ENCODE data around the gene PILRA.
"Not testable (repeated sequence)": the region's sequence is repeated elsewhere in the genome, so short reads cannot be mapped to it uniquely, and the experiment has no call there.

The PILRA gene

GRCh38 chr7:100432053-100432452 lies 58.8 kb downstream of the PILRA start:
- DNase-seq (ENCODE audit: insufficient read length, low spot score) (no peak), FAIRE-seq (no peak)

- FAIRE-seq (no peak), DNase-seq (ENCODE audit: insufficient read length, low spot score) (no peak)
Observed at GRCh38 chr7:100432621-100433275, 59.5 kb downstream of the PILRA start.

- FAIRE-seq: no peak
- no peak for DNase-seq (ENCODE audit: insufficient read length, low spot score)
Observed at GRCh38 chr7:100433276-100433591, 59.9 kb downstream of the PILRA start.

- FAIRE-seq (no peak), DNase-seq (ENCODE audit: insufficient read length, low spot score) (no peak)
Observed at GRCh38 chr7:100433592-100434296, 60.5 kb downstream of the PILRA start.

GRCh38 chr7:100434297-100435144 lies 61.2 kb downstream of the PILRA start:
- FAIRE-seq: no peak
- no peak for DNase-seq (ENCODE audit: insufficient read length, low spot score)

- DNase-seq (ENCODE audit: insufficient read length, low spot score): no peak
- no peak for FAIRE-seq
Observed at GRCh38 chr7:100435401-100436304, 62.4 kb downstream of the PILRA start.

DNA sequence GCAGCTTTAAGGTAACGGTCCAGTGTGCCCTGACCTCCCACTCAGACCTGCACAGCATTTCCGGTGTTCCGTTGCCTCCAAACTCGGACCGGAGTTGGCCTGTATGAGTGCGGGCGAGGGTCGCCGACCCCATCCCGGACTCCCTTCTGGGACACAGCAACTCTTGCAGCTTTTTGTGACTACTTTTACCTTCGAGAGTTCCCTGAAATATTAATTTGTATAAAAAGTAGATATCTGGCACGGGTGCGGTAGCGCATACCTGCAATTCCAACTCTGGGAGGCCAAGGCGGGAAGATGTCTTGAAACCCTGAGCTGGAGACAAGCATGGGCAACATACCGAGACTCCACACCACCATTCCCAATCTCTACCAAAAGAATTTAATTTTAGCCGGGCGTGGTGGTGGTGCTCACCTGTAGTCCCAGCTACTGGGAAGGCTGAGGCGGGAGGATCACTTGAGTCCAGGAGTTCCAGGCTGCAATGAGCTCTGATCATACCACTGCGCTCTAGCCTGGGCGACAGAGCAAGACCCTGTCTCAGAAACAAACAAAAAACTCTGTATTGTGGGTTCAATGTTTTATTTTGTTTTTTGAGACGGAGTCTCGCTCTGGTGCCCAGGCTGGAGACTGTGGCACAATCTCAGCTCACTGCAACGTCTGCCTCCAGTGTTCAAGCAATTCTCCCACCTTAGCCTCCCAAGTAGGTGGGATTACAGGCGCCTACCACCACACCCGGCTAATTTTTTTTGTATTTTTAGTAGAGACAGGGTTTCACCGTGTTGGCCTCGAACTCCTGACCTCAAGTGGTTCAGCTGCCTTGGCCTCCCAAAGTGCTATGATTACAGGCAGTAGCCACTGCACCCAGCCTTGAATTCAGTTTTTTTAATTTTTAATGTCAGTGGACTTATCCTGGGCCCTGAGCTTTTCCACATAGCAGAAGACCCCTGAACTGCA lies 64.1 kb downstream of the PILRA start:
- FAIRE-seq: no peak

DNA sequence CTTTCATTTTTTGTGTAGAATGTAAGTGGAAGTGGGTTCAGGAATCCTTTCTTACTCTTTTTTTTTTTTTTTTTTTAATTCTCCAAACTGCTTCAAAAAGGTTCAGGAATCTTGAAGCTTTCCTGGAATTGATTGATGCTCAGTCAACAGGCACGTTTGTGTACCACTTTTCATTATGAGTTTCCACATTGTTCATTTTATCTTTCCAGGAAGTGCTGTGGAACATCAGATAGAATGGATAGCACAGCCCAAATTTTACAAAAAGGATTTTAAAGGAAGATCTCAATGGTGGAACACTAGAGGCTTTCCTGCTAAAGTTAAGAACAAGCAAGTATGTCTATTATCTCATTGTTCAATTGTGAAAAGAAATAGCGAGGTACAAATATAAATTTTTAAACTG lies 64.9 kb downstream of the PILRA start:
- FAIRE-seq: no peak

More for the DNA sequence above, 64.1 kb downstream of the PILRA start:
- DNase-seq (ENCODE audit: insufficient read length, low spot score): no peak

GRCh38 chr7:100438731-100439130 lies 65.4 kb downstream of the PILRA start:
- not testable (repeated sequence) for DNase-seq (ENCODE audit: insufficient read length, low spot score); FAIRE-seq

More for the DNA sequence above, 64.9 kb downstream of the PILRA start:
- no peak for DNase-seq (ENCODE audit: insufficient read length, low spot score)

- DNase-seq (ENCODE audit: insufficient read length, low spot score); FAIRE-seq: not testable (repeated sequence)
Observed at GRCh38 chr7:100439244-100439643, 66.0 kb downstream of the PILRA start.

DNA sequence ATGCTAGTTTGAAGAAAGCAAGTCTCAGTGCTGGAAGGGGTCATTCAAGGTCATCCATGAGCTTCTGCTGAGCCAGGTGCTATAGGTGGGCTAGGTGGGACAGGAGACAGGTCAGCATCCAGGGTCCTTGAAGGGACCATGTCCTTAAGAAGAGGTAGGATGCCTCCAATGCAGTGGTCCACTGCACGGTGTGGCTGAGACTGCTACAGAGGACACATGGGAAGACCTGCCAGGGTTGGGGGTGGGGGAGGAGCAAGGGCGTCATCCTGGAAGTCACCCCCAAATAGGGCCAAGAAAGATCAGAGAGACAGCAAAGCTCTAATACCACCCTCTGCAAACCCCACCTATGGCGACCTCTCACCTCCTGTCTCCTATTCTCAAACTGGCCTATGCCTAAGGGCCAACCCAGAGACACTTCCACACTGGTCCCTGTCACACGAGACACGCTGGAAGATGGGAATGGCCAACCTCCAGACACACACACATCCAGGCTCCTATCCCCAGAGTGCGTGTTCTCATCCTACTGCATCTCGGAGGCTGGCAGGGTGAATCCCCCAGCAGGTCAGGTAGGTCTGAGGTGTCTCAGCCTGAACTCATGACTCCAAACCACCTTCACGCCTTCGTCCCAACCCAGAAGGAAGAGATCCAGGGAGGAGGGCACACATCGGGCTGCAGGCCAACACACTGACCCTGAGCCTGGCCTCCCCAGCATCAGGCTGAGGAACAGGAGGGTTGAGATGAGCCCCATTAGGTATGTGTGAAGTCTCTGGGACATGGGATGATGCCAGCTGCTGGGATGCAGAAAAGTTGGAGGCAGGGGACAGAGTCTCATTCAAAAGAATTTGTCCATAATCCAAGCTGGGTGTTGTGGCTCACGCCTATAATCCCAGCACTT lies 68.6 kb downstream of the PILRA start:
- DNase-seq (ENCODE audit: insufficient read length, low spot score): no peak
- no peak for FAIRE-seq

- DNase-seq (ENCODE audit: insufficient read length, low spot score) (no peak), FAIRE-seq (no peak)
Observed at GRCh38 chr7:100443096-100443840, 70.0 kb downstream of the PILRA start.

DNA sequence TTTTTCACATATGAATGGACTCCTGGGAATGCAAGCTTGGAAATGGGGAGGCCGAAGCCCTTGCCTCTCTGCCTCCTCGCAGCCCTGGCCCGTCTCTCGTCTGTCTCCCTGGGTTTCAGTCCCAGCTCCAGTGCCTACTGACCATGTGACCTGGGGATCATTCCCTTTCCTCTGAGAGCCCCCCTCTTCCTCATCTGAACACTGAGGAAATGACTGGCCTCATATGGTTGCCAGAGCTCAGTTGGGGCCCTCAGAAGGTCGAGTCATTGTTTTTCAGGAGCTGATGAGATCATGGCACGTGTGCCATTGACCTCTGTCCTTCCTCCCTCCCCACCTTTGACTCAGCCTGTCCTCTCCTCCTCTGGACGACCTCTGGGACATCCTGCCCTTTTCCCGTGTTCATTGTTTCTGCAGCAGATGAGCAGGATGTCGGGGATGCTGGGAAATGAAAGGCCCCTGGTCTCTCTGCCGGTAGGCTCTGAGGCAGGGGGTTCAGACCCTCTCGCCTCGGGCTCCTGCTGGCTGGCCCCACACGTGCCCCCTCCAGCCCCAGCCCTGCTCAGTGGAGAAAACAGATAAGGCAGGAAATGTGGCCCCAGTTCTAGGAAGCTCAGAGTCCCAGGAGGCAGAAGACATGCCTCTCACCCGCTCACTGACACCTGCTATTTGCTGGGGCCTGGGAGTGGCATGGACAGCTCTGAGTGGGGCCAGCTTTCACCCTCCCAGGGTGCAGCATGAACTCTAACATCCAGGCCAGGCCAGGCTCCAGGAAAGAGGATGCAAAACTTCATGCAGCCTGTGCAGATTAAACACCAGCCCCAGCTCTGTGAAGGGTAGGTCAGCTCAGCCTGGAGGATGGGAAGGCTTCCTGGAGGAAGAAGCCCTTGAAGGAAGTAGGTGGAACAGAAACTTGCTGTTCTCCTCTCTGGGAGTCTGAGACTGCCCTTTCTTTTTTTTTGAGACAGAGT lies 71.3 kb downstream of the PILRA start:
- no peak for DNase-seq (ENCODE audit: insufficient read length, low spot score)
- no peak for FAIRE-seq

GRCh38 chr7:100446040-100446439 lies 72.8 kb downstream of the PILRA start:
- no peak for FAIRE-seq
- no peak for DNase-seq (ENCODE audit: insufficient read length, low spot score)

- DNase-seq (ENCODE audit: insufficient read length, low spot score); FAIRE-seq: not testable (repeated sequence)
Observed at GRCh38 chr7:100447363-100447762, 74.1 kb downstream of the PILRA start.

GRCh38 chr7:100449190-100449795 lies 76.0 kb downstream of the PILRA start:
- FAIRE-seq (no peak), DNase-seq (ENCODE audit: insufficient read length, low spot score) (no peak)
